HFF-Myc (cell line): ENCODE data around the gene PHF21B.

Experiments used
- DNase-seq: peaks from one replicate; pipeline ENCODE4 v3.0.0-alpha.2; 2011; ENCODE audit warnings: low read depth; ENCODE audit errors: extremely low read depth
- H3K4me3 ChIP-seq: replicated peaks from 2 replicates; pipeline ENCODE4 v1.5.1; 2011; ENCODE audit warnings: low read depth, mild to moderate bottlenecking, control low read depth, low read length
- TF ChIP-seq, protein P1 (sequence below): IDR thresholded peaks from 2 replicates; pipeline ENCODE4 v1.5.1; 2012; ENCODE audit warnings: mild to moderate bottlenecking, low read depth, low read length, control low read depth; ENCODE audit errors: missing control alignments

Gene PHF21B

DNA sequence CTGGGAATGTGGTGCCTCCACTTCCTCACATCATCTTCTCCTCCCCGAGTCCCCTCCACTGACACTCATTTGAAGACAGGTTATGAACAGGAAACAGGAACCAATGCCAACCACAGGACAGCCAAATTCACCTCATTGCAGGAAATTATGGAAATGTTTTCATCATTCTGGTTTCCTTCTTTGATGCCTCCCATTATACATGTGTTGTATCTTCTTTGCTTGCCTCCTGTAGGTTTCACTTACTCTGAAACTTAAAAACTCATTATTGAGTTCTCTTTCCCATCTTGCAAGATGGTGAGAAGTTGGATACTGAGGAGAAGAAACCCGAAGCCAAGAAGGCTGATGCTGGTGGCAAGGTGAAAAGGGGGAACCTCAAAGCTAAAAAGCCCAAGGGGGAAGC lies 108.5 kb downstream of the PHF21B start:
- DNase-seq, result no peak
- H3K4me3 ChIP-seq, result no peak overlapping the region

DNA sequence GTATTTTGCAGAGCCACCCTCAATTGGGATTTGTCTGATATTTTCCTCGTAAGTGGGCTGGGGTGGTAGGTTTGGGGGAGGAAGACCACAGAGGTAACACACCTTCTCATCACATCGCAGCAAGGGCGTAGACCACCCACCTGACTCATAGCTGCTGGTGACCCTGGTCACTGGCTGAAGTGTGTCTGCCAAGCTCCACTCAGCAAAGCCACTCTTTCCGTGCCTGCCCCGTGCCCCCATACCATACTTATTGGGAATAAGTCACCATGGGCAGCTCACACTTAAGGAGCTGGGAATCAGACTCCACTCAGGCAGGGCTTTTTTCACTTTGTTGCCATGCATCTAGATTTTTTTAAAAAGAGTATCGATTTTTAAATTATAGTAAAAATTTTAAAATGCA lies 111.6 kb downstream of the PHF21B start:
- TF ChIP-seq, protein P1, sequence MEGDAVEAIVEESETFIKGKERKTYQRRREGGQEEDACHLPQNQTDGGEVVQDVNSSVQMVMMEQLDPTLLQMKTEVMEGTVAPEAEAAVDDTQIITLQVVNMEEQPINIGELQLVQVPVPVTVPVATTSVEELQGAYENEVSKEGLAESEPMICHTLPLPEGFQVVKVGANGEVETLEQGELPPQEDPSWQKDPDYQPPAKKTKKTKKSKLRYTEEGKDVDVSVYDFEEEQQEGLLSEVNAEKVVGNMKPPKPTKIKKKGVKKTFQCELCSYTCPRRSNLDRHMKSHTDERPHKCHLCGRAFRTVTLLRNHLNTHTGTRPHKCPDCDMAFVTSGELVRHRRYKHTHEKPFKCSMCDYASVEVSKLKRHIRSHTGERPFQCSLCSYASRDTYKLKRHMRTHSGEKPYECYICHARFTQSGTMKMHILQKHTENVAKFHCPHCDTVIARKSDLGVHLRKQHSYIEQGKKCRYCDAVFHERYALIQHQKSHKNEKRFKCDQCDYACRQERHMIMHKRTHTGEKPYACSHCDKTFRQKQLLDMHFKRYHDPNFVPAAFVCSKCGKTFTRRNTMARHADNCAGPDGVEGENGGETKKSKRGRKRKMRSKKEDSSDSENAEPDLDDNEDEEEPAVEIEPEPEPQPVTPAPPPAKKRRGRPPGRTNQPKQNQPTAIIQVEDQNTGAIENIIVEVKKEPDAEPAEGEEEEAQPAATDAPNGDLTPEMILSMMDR, result no peak
- H3K4me3 ChIP-seq, result no peak overlapping the region
- no peak for DNase-seq

More for the DNA sequence above, 108.5 kb downstream of the PHF21B start:
- TF ChIP-seq, protein P1, result no peak

DNA sequence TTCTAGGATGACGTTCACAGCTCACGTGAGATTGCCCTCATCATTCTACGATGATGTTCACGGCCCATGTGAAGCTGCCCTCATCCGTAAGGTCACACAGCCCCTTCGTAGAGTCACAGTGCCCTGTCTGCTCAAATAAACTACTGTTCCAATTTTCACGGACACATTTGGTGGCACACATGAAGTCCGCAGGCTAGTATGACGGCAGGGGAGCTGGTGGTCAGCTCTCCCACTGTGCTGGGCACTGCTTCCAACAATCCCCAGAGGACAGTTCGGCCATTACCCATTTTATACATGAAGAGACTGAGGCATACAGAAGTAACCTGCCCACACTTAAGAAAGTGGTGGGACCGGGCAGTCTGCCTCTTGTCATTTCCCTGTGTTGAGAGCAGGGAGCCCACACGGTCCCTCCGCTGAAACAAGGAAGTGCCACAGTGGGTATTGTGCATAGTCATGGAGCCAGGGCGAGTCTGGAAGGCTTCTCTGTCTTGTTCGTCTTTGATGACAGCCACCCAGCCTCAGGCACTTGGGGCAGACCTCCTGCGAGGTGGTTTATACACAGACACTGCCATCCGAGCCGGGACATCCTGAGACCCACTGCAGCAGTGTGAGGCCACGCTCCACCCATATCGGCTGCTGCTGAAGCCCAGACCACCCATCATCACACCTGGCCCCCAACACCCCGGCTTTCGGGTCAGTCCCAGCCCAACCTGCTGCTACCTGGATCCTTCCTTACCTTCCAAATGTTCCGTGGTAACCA lies 114.3 kb downstream of the PHF21B start:
- TF ChIP-seq, protein P1, result no peak
- DNase-seq, result no peak
- no peak overlapping the region for H3K4me3 ChIP-seq

DNA sequence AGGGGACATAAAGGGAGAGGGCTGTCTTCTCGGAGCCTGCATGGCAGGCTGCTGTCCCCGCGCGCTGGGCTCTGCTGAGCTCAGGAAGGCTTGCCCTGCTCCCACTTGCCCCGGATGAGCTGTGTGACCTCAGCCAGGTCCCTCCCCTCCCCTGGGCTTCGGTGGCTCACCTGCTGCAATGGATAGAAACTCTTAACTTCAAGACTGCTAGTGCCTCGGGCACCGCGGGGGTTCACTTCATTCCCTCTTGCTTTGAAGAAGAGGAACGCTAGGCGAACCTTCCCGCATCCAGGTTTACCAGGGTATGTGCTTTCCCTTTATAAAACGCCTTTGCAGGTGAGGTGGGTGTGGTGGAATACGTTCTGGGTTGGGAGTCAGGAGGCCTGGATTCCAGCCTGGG lies 115.0 kb downstream of the PHF21B start:
- no peak for DNase-seq
- TF ChIP-seq, protein P1, result no peak
- no peak overlapping the region for H3K4me3 ChIP-seq

DNA sequence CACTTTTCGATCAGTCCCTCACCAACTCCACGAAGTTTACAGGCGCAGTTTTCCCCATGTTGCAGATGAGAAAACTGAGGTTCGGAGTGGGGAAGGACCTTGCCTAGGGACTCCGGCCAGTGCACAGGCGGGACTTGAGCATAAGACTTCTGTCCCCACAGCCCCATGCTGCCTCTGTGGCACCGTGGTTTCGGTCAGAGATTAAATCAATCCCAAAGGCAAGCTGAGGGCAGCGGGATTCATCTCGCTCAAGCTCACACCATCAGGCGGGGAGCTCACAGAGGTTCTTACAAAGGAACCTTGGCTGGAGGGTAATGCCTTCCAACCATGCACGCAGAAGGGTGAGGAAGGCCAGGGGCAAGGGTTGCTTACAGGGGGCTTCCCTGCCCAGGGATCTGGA lies 115.5 kb downstream of the PHF21B start:
- no peak for DNase-seq
- no peak overlapping the region for H3K4me3 ChIP-seq
- TF ChIP-seq, protein P1, result no peak

DNA sequence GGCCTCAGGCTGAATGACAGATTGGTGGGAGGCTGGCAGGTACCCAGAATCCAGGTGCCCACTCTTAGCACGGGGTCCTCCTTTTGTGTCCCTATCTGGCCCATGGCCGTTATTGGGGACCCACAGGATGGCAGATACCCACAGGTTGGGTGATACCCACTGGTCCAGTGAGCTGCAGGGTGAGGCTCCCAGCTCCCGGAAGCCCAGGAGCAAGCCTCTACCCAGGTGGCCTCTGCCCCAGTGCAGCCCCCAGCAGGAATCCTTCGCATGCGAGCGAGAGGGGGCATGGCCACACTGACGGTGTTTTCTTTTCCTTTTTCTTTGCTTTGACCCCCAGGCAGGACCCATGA lies 116.1 kb downstream of the PHF21B start:
- no peak for DNase-seq
- H3K4me3 ChIP-seq, result no peak overlapping the region
- TF ChIP-seq, protein P1, result no peak
